Measurements from ENCODE around the gene FGD5. TPM values are rescaled to one million over a fixed set of nuclear protein-coding genes. Genes with fewer than 3 reads are reported as not detected.
A peak's percentile ranks its signal among the peaks of the same experiment; 100 is the strongest.

The FGD5 gene
- total and polyA plus RNA-seq, 9 of the 15 experiments (the other 6 are each of a cell fraction or from before 2014, with no cell fraction given): 0.18 TPM; not detected in 8

GRCh38 chr3:14947100-14947885, 128.5 kb downstream of the FGD5 start, which contains the start of gene NR2C2 (continued):
- no peak for TF ChIP-seq ATF6 (CRISPR knock-in tag; IDR thresholded peaks at IDR 0.05)
- TF ChIP-seq ZNF23 (CRISPR knock-in tag; IDR thresholded peaks at IDR 0.05): no peak
- peak; percentile 77 for TF ChIP-seq CREM (IDR thresholded peaks at IDR 0.05; ENCODE audit: low read depth)
- TF ChIP-seq ZFP30 (CRISPR knock-in tag; IDR thresholded peaks at IDR 0.05; ENCODE audit: borderline replicate concordance): no peak
- 0 out of 2 replicates have a peak, but pooled peaks have one; percentile 22 for TF ChIP-seq TARDBP (IDR thresholded peaks at IDR 0.05)
- TF ChIP-seq POLR2G (IDR thresholded peaks at IDR 0.05; ENCODE audit: low read depth, low read length): peak; percentile 88
- no peak for TF ChIP-seq CEBPZ (IDR thresholded peaks at IDR 0.05; ENCODE audit: borderline replicate concordance, low read depth, low read length)
- TF ChIP-seq ZBED1 (IDR thresholded peaks at IDR 0.05): peak; percentile 24; the same call in 1 of the 2 replicates
- no peak for TF ChIP-seq ZNF280B (CRISPR knock-in tag; IDR thresholded peaks at IDR 0.05)
- TF ChIP-seq FOXP1 (CRISPR knock-in tag; IDR thresholded peaks at IDR 0.05): peak; percentile 63; the same call in 1 of the 2 replicates
- TF ChIP-seq ARID3B (CRISPR knock-in tag; IDR thresholded peaks at IDR 0.05; ENCODE audit: borderline replicate concordance): no peak
- no peak for TF ChIP-seq ZNF140 (CRISPR knock-in tag; IDR thresholded peaks at IDR 0.05)
- no peak for TF ChIP-seq PHF21A (IDR thresholded peaks at IDR 0.05; ENCODE audit: borderline replicate concordance, low read depth)
- TF ChIP-seq THAP7 (CRISPR knock-in tag; IDR thresholded peaks at IDR 0.05): peak; percentile 69; the same call in 1 of the 2 replicates
- no peak for TF ChIP-seq MCM3 (IDR thresholded peaks at IDR 0.05)
- TF ChIP-seq DPF2 (IDR thresholded peaks at IDR 0.05): 0 out of 2 replicates have a peak, but pooled peaks have one; percentile 29
- TF ChIP-seq POLR2H (tag; IDR thresholded peaks at IDR 0.05; ENCODE audit: low read depth): peak; percentile 79
- no peak for TF ChIP-seq NR1H2 (CRISPR knock-in tag; IDR thresholded peaks at IDR 0.05)
- 0 out of 2 replicates have a peak, but pooled peaks have one; percentile 33 for TF ChIP-seq ETV1 (tag; conservative IDR thresholded peaks at IDR 0.05; ENCODE audit: low read depth)

All from K562 (cell line).